Activated gamma-delta T cell treated with anti-CD3 and anti-CD28 coated beads, Interleukin-2, amount 50 U/mL, for 16 hours (primary cell): Measurements from ENCODE around the gene DDX42.

Experiments
- DNase-seq: peaks from one replicate; pipeline ENCODE4 v3.0.0-alpha.2; 2020; ENCODE audit warnings: low read depth

The DDX42 gene

GRCh38 chr17:63774141-63774968, at the start of gene DDX42:
Gene DDX42, plus strand, starts transcription at chr17:63774170. Its CDS starts 12,880 bp downstream, at chr17:63787050.
- DNase-seq, result peak; percentile 84

GRCh38 chr17:63735691-63736090, 38.3 kb upstream of the DDX42 start:
- DNase-seq, result no peak

- DNase-seq, result no peak
These were observed 33.4 kb upstream of the DDX42 start for GRCh38 chr17:63740464-63741142.

GRCh38 chr17:63741143-63741407, 32.9 kb upstream of the DDX42 start:
- no peak for DNase-seq

GRCh38 chr17:63741408-63742173, 32.4 kb upstream of the DDX42 start, which contains the start of gene STRADA:
Gene STRADA, minus strand, starts transcription at chr17:63741799. Its CDS starts 13,430 bp downstream, at chr17:63728369.
- peak; percentile 98 for DNase-seq

GRCh38 chr17:63751806-63752205, 22.2 kb upstream of the DDX42 start:
- DNase-seq, result no peak

GRCh38 chr17:63752707-63753106, 21.3 kb upstream of the DDX42 start:
- no peak for DNase-seq

GRCh38 chr17:63753215-63753614, 20.8 kb upstream of the DDX42 start:
- DNase-seq, result no peak

- DNase-seq, result no peak
These were observed 19.9 kb upstream of the DDX42 start for GRCh38 chr17:63754046-63754445.

- no peak for DNase-seq
These were observed 15.5 kb upstream of the DDX42 start for GRCh38 chr17:63758428-63758827.

- DNase-seq, result no peak
These were observed 13.0 kb upstream of the DDX42 start for GRCh38 chr17:63760771-63761539.

GRCh38 chr17:63762161-63763078, 11.6 kb upstream of the DDX42 start:
- no peak for DNase-seq

GRCh38 chr17:63764716-63765115, 9.3 kb upstream of the DDX42 start:
- DNase-seq, result no peak

GRCh38 chr17:63766754-63767153, 7.2 kb upstream of the DDX42 start:
- no peak for DNase-seq

GRCh38 chr17:63768433-63768832, 5.5 kb upstream of the DDX42 start:
- DNase-seq, result no peak

GRCh38 chr17:63772801-63773271, 1.1 kb upstream of the DDX42 start:
- DNase-seq, result no peak

GRCh38 chr17:63773272-63774140, 464 bp upstream of the DDX42 start, which contains the start of gene CCDC47:
Gene CCDC47, minus strand, starts transcription at chr17:63773597. Its CDS starts 7,422 bp downstream, at chr17:63766175.
- DNase-seq, result peak; percentile 96

- no peak for DNase-seq
These were observed 947 bp downstream of the DDX42 start for GRCh38 chr17:63774969-63775265.

- no peak for DNase-seq
These were observed 1.4 kb downstream of the DDX42 start for GRCh38 chr17:63775420-63775819.

- DNase-seq, result no peak
These were observed 6.5 kb downstream of the DDX42 start for GRCh38 chr17:63780507-63780906.
